ENCODE data around the gene ZNF408. TPM values are rescaled to one million over a fixed set of nuclear protein-coding genes. Genes with fewer than 3 reads are reported as not detected.
"Not testable (repeated sequence)": the region's sequence is repeated elsewhere in the genome, so short reads cannot be mapped to it uniquely, and the experiment has no call there.

Gene ZNF408
- total RNA-seq, 1 donor from 2014 or later: 2.5 TPM

- DNase-seq: no peak
Observed at GRCh38 chr11:46697723-46698122, 3.1 kb upstream of the ZNF408 start.

GRCh38 chr11:46698597-46698996, 2.2 kb upstream of the ZNF408 start:
- DNase-seq: no peak

- no peak for DNase-seq
Observed at GRCh38 chr11:46701078-46701654, 335 bp downstream of the ZNF408 start.

GRCh38 chr11:46705070-46705688, 4.3 kb downstream of the ZNF408 start:
- no peak for DNase-seq

- DNase-seq: no peak
Observed at GRCh38 chr11:46706886-46707285, 6.1 kb downstream of the ZNF408 start.

- DNase-seq: not testable (repeated sequence)
Observed at GRCh38 chr11:46709351-46709750, 8.5 kb downstream of the ZNF408 start.

GRCh38 chr11:46710821-46711269, 10.0 kb downstream of the ZNF408 start:
- no peak for DNase-seq

- DNase-seq: no peak
Observed at GRCh38 chr11:46711303-46711702, 10.5 kb downstream of the ZNF408 start.

- no peak for DNase-seq
Observed at GRCh38 chr11:46712874-46713576, 12.2 kb downstream of the ZNF408 start.

GRCh38 chr11:46717825-46718154, 17.0 kb downstream of the ZNF408 start:
- DNase-seq: not testable (repeated sequence)

- DNase-seq: no peak
Observed at GRCh38 chr11:46718155-46719019, 17.6 kb downstream of the ZNF408 start.

GRCh38 chr11:46719048-46719542, 18.3 kb downstream of the ZNF408 start, which contains the start of gene F2:
Gene F2, plus strand, starts transcription at chr11:46719213. Its CDS starts 23 bp downstream, at chr11:46719236.
- DNase-seq: no peak

GRCh38 chr11:46719543-46720218, 18.9 kb downstream of the ZNF408 start:
- no peak for DNase-seq

- no peak for DNase-seq
Observed at GRCh38 chr11:46721286-46721685, 20.5 kb downstream of the ZNF408 start.

- DNase-seq: no peak
Observed at GRCh38 chr11:46722566-46723358, 21.9 kb downstream of the ZNF408 start.

GRCh38 chr11:46723359-46723680, 22.5 kb downstream of the ZNF408 start:
- no peak for DNase-seq

- DNase-seq: no peak
Observed at GRCh38 chr11:46724088-46724487, 23.3 kb downstream of the ZNF408 start.

- no peak for DNase-seq
Observed at GRCh38 chr11:46725338-46726205, 24.7 kb downstream of the ZNF408 start.

GRCh38 chr11:46726206-46726862, 25.5 kb downstream of the ZNF408 start:
- DNase-seq: no peak
